Measurements from ENCODE around the gene SRRM3. TPM values are rescaled to one million over a fixed set of nuclear protein-coding genes. Genes with fewer than 3 reads are reported as not detected.

The SRRM3 gene
- total and polyA plus RNA-seq, 9 of the 15 experiments (the other 6 are each of a cell fraction or from before 2014, with no cell fraction given): 0.04 to 0.91 (median 0.46) TPM; not detected in 2

- TF ChIP-seq TEAD4 (IDR thresholded peaks at IDR 0.05; ENCODE audit: low read length) (peak; percentile 39; the same call in 1 of the 2 replicates), TEAD4 (CRISPR knock-in tag; IDR thresholded peaks at IDR 0.05; ENCODE audit: borderline replicate concordance) (no peak), KLF13 (tag; IDR thresholded peaks at IDR 0.05; ENCODE audit: borderline replicate concordance, low read depth) (0 out of 2 replicates have a peak, but pooled peaks have one; percentile 24), ADNP (tag; IDR thresholded peaks at IDR 0.05) (no peak), PKNOX1 (IDR thresholded peaks at IDR 0.05) (no peak), TSC22D4 (tag; IDR thresholded peaks at IDR 0.05) (no peak), ATF3 (IDR thresholded peaks at IDR 0.05) (0 out of 2 replicates have a peak, but pooled peaks have one; percentile 6), ATF3 (CRISPR knock-in tag; conservative IDR thresholded peaks at IDR 0.05) (0 out of 2 replicates have a peak, but pooled peaks have one; percentile 29), CBX1 (IDR thresholded peaks at IDR 0.05; ENCODE audit: low read depth) (0 out of 2 replicates have a peak, but pooled peaks have one; percentile 25), HDAC6 (IDR thresholded peaks at IDR 0.05; ENCODE audit: low read depth, low read length) (no peak), FOXA3 (CRISPR knock-in tag; conservative IDR thresholded peaks at IDR 0.05 in 1 of 2, IDR thresholded peaks at IDR 0.05 in 1 of 2) (0 out of 4 replicates have a peak, but pooled peaks of 1 of the 2 experiments have one; percentile 5), LCOR (CRISPR knock-in tag; IDR thresholded peaks at IDR 0.05) (peak; percentile 33; the same call in 1 of the 2 replicates), DNMT1 (IDR thresholded peaks at IDR 0.05) (no peak), HSF4 (CRISPR knock-in tag; IDR thresholded peaks at IDR 0.05; ENCODE audit: borderline replicate concordance) (no peak), SMAD2 (IDR thresholded peaks at IDR 0.05; ENCODE audit: low read depth, low read length) (no peak), DACH1 (IDR thresholded peaks at IDR 0.05; ENCODE audit: partially characterized antibody) (peak; percentile 28), MYC (IDR thresholded peaks at IDR 0.05; ENCODE audit: low read depth, low read length) (peak; percentile 26; the same call in 1 of the 2 replicates), MYC (CRISPR knock-in tag; IDR thresholded peaks at IDR 0.05; ENCODE audit: borderline replicate concordance, low read depth) (0 out of 2 replicates have a peak, but pooled peaks have one; percentile 42), HMG20B (CRISPR knock-in tag; IDR thresholded peaks at IDR 0.05) (no peak), SRSF3 (IDR thresholded peaks at IDR 0.05; ENCODE audit: insufficient read depth, low read length) (no peak), KLF6 (CRISPR knock-in tag; IDR thresholded peaks at IDR 0.05; ENCODE audit: borderline replicate concordance) (0 out of 2 replicates have a peak, but pooled peaks have one; percentile 60), ZNF76 (CRISPR knock-in tag; IDR thresholded peaks at IDR 0.05; ENCODE audit: borderline replicate concordance) (no peak), SMAD1 (IDR thresholded peaks at IDR 0.05; ENCODE audit: low read depth, low read length, partially characterized antibody) (no peak), NONO (IDR thresholded peaks at IDR 0.05; ENCODE audit: low read depth in 2 of 2, low read length in 1 of 2) (peak; percentile 22 to 86; a peak in 3 of 4 replicates), MAFG (tag; conservative IDR thresholded peaks at IDR 0.05) (no peak), PYGO2 (tag; IDR thresholded peaks at IDR 0.05) (no peak), MCM3 (IDR thresholded peaks at IDR 0.05) (no peak)
These were observed 100.9 kb downstream of the SRRM3 start, which contains the start of gene HSPB1 (continued) for GRCh38 chr7:76302347-76303201.

Data from K562 (cell line).